GM19455 (cell line): ENCODE measurements around the gene PCCA.
"Not testable (repeated sequence)": the region's sequence is repeated elsewhere in the genome, so short reads cannot be mapped to it uniquely, and the experiment has no call there.

Experiments
- ATAC-seq: cut with Tn5 transposase; IDR thresholded peaks from one replicate; pipeline ENCODE4 v1.9.1; 2021; ENCODE audit not compliant: unreplicated experiment

The PCCA gene

GRCh38 chr13:100139817-100140216, 50.9 kb downstream of the PCCA start:
- no peak for ATAC-seq

GRCh38 chr13:100140441-100140840, 51.5 kb downstream of the PCCA start:
- ATAC-seq, result no peak

DNA sequence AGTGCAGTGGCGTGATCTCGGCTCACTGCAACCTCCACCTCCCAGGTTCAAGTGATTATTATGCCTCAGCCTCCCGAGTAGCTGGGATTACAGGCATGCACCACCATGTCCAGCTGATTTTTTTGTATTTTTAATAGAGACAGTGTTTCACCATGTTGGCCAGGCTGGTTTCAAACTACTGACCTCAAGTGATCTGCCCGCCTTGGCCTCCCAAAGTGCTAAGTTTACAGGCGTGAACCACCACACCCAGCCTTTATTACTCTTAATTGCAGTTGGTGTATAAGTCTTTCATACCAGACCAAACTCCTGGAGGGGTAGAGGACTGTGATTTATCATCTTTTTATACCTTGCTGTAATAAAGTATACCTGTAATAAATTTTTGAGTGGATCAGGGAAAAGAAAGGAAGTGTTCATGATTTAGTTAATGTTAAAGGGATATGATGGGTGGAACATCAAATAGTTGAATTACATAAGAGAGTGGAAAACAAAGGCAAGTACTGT, 52.6 kb downstream of the PCCA start:
- ATAC-seq, result not testable (repeated sequence)

GRCh38 chr13:100146534-100146933, 57.6 kb downstream of the PCCA start:
- no peak for ATAC-seq

DNA sequence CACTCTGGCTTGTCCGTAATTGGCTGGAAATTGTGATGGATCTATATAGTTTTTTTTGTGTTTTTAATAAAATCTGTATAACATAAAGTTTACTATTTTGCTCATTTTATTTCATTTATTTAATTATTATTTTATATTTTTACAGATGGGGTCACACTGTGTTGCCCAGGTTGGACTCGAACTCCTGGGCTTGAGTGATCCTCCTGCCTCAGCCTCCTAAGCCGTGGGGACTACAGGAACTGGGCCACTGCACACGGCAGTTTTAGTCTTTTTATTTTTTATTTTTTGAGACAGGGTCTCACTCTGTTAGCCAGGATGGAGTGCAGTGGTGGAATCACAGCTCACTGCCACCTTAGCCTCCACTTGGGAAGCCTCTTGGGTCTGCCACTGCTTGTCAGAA, 58.9 kb downstream of the PCCA start:
- no peak for ATAC-seq

DNA sequence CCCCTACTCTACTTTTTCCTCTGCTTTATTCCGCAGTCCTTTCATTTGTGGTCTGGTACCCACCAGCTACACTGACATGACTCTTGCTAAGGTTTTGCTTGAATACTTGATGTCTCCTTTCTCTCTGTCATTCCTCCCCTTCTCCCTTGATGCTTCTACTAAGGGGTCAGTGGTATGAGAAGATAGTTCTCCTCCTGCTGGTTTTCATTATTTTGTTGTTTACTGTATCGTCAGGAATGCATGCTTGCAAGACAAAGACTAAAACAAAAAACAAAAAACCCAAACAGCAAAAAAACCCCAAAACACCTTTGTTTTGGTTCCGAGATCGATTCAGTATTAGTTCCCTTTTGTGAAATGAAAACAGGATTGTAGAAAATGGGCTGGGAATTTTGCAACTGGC, 59.5 kb downstream of the PCCA start:
- no peak for ATAC-seq

- no peak for ATAC-seq
Observed at GRCh38 chr13:100149389-100149788, 60.5 kb downstream of the PCCA start.

- not testable (repeated sequence) for ATAC-seq
Observed at GRCh38 chr13:100150711-100151110, 61.8 kb downstream of the PCCA start.

GRCh38 chr13:100154842-100155416, 66.0 kb downstream of the PCCA start:
- ATAC-seq, result no peak

DNA sequence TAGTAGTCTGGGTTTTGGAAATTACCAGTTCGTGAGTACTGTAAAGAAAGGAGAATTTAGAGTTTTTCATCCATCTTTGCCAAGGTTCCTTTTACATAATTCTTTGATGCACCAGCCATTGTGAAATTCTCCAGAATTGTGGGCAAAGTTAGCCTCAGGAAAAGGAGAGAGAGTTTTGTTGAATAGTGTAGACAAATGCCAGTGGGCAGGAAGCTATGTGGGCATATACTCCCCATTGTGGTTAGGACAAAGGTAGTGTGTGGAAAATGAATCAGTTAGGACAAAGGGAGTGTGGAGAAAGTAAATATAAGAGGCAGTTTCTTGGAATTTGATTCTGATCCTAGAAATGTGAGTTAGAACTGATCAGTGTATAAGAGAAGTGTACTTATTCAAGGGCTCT, 67.9 kb downstream of the PCCA start:
- ATAC-seq, result no peak

GRCh38 chr13:100158569-100158968, 69.7 kb downstream of the PCCA start:
- no peak for ATAC-seq

GRCh38 chr13:100159584-100159983, 70.7 kb downstream of the PCCA start:
- ATAC-seq, result no peak

DNA sequence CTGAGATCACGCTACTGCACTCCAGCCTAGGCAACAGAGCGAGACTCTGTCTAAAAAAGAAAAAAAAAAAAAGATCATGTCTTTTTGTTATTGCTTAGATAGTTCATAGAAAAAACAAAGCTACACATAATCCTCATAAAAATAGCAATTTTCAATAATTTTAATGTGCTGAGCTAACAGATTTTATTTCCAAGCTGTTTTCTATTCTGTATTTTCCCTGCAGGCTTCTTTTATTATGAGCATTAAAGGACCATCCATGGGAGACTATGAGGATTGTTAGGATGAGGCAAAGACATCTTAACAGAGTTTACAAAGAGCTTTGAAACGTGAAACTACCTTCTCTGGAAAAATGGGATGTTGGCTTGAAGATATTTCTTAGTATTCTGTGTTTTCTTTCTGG, 71.6 kb downstream of the PCCA start:
- ATAC-seq, result no peak

GRCh38 chr13:100163375-100163774, 74.5 kb downstream of the PCCA start:
- ATAC-seq, result no peak

DNA sequence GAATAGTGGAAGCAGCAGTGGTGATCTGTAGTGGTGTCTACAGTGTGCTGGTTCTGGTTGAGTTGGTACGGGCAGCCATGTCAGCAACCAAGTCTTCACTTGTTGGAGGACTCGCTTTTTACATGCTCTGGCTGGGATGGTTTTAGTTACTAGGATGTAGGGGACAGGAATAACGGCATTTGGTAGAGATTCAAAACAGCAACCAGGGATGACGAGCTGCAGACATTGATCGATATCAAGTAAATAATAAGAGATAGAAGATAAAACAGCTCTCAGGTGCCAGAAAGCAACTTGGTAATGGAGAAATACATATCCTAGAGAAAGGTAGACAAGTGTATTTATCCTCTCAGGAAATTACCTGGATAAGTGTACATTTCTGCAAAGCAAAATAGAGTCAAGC, 84.3 kb downstream of the PCCA start:
- ATAC-seq, result no peak

- ATAC-seq, result not testable (repeated sequence)
Observed at GRCh38 chr13:100174455-100174854, 85.6 kb downstream of the PCCA start.

GRCh38 chr13:100175078-100175802, 86.3 kb downstream of the PCCA start:
- ATAC-seq, result no peak

DNA sequence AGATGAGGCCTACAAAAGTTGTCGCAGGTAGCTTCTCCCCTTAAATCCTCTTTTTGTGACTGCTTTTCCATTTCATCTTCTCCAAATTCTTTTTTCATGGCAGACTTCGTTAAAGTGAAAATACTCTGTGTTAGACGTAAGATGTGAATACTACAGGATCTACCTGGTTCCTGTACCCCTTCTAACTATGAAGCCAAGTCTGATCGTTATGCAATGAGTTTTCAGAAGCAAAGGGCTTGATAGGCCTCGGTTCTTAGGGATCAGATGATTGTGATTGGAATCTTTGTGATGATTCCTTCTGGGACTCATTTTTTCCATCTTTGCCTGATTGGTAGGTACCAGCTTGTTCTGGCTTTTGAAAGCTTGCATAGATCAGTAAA, 86.9 kb downstream of the PCCA start:
- no peak for ATAC-seq

DNA sequence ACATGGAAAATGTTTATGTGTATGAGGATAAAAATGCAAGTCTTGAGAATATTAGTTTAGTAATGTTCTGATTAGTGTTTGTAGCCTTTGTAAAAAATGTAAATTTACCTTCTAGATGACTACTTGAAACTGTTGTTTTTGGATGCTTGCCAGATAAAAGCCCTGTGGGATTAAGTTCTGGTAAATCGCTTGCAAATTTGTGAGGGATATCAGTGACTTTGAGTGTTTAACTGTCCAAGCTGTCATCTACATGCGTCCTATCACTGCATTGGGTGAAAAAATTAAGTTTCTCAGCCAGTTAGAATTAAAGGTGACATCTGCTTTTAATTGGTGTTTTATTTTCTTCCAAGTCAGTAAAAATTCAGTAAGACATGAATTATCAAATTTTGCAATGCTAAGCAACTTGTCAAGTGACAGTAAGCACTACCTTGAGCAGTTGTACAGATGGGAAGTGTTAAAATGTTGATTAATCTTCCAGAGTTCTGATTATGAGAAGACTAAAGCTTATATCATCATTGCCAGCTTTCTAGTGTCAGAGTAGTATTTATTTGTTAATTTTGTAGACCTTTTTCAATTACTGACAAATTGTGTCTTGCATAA, 88.0 kb downstream of the PCCA start:
- ATAC-seq, result no peak

DNA sequence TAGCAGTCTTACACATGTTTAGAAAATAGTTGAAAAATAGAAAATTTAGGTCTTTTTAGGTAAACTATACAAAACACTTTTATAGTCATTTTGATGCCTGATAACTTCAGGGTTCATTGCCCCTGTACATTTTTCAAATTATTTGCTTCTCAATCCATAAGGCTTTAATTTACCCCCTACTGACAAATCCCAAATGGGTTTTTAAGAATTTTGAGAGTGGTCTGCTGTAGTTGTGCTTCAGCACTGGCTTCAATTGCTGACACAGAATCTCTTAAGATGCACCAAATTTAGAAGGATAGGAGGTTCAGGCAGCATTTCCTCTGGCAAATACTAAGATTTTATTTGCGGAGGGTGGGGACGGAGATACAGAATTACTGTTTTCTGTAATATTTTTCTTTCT, 89.4 kb downstream of the PCCA start:
- no peak for ATAC-seq

- ATAC-seq, result no peak
Observed at GRCh38 chr13:100179276-100179675, 90.4 kb downstream of the PCCA start.

DNA sequence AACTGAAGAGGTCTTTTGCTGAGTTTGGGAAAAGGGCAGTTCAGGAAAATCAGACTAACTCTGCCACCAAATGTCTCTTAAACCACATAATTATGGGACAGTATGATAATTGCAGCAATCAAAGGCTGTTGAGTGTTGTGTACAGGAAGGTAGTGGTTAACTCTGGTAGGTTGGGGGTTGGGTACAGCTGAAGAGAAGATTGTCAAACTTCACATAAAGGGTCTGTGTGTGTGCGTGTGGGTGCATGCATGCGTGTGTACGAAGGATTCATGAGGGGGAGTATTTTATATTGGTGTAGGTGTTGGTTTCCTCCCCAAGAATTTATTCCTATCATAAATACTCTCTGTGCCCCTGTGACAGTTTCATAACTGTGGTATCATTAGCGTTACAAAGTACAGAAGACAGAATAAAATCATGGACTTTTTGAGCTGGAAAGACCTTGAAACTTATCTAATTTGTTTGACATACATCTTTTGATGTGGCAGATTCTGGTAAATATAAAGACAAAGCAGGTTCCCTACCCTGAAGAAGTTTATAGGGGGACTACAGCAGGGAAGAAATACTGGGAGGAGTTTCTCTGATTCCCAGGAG, 94.1 kb downstream of the PCCA start:
- no peak for ATAC-seq
